Testis (tissue), 2 donors: Measurements from ENCODE around the gene SUPT3H.

Experiments
- CTCF ChIP-seq, 3 experiments: fragments of 450-650 bp in 2 of 3; fragments of 200-600 bp in 1 of 3; sonication (generic) in 1 of 3; IDR thresholded peaks; one replicate each; pipeline ENCODE4 v1.5.1; 2016 to 2019; ENCODE audit warnings: antibody characterized with exemption in 3 of 3, mild to moderate bottlenecking in 2 of 3, moderate library complexity in 1 of 3
- POLR2A ChIP-seq: fragments of 450-650 bp; IDR thresholded peaks from one replicate; pipeline ENCODE4 v1.6.1; 2017; ENCODE audit warnings: antibody characterized with exemption, mild to moderate bottlenecking, moderate library complexity

- TF ChIP-seq CTCF (IDR thresholded peaks at IDR 0.05) (no peak), POLR2A (no peak)
These were observed 527.4 kb downstream of the SUPT3H start for GRCh38 chr6:44850312-44850711.
